Osteoblast (primary cell): ENCODE data around the gene LBH. TPM values are rescaled to one million over a fixed set of nuclear protein-coding genes. Genes with fewer than 3 reads are reported as not detected.
A peak's percentile ranks its signal among the peaks of the same experiment; 100 is the strongest.

Source experiments
- DNase-seq: peaks from one replicate; pipeline ENCODE4 v3.0.0; 2011; ENCODE audit warnings: low spot score, mixed read lengths; ENCODE audit not compliant: insufficient read length; ENCODE audit errors: missing footprints
- H2AFZ ChIP-seq: 2 replicates; pipeline ENCODE4 v1.6.0; 2011; ENCODE audit warnings: mild to moderate bottlenecking, low read length
- H3K27ac ChIP-seq: 2 replicates; pipeline ENCODE4 v1.5.1; 2011; ENCODE audit warnings: mild to moderate bottlenecking, low read depth, low read length, moderate library complexity
- H3K27me3 ChIP-seq: 2 replicates; pipeline ENCODE4 v1.6.0; 2012; ENCODE audit warnings: mild to moderate bottlenecking, control low read depth, inconsistent platforms, low read length, moderate library complexity; ENCODE audit not compliant: insufficient read depth
- H3K36me3 ChIP-seq: 2 replicates; pipeline ENCODE4 v1.5.1; 2011; ENCODE audit warnings: mild to moderate bottlenecking, low read length, control low read depth, moderate library complexity; ENCODE audit not compliant: insufficient read depth
- H3K4me1 ChIP-seq: 2 replicates; pipeline ENCODE4 v1.5.1; 2011; ENCODE audit warnings: mild to moderate bottlenecking, low read length, control low read depth, moderate library complexity; ENCODE audit not compliant: insufficient read depth
- H3K4me2 ChIP-seq: 2 replicates; pipeline ENCODE4 v1.6.0; 2011; ENCODE audit warnings: mild to moderate bottlenecking, low read length; ENCODE audit not compliant: insufficient read depth
- H3K4me3 ChIP-seq: fragments of 200-600 bp; sonication (generic); 3 replicates; pipeline ENCODE4 v1.5.1; 2012; ENCODE audit warnings: mild to moderate bottlenecking, low read length, inconsistent platforms; ENCODE audit not compliant: insufficient read depth
- H3K79me2 ChIP-seq: 2 replicates; pipeline ENCODE4 v1.6.0; 2012; ENCODE audit warnings: mild to moderate bottlenecking, low read length, control low read depth, inconsistent platforms; ENCODE audit not compliant: insufficient read depth
- H3K9me3 ChIP-seq: 2 replicates; pipeline ENCODE4 v1.5.1; 2011; ENCODE audit warnings: low read depth, low read length, control low read depth
- H4K20me1 ChIP-seq: 2 replicates; pipeline ENCODE4 v1.6.0; 2012; ENCODE audit warnings: mild to moderate bottlenecking, low read length, control low read depth; ENCODE audit not compliant: insufficient read depth
- CTCF ChIP-seq: IDR thresholded peaks from 2 replicates; pipeline ENCODE4 v1.5.1; 2011; ENCODE audit warnings: mild to moderate bottlenecking, low read depth, low read length, moderate library complexity; ENCODE audit errors: extremely low read depth
- total RNA-seq: library from RNA; depleted of rRNA; stranded (reverse); fragments of >200 nt; gene quantifications from 2 replicates; pipeline ENCODE4 v1.2.3, GENCODE V29; 2012

The LBH gene
- total RNA-seq, 1 donor = 270 TPM

GRCh38 chr2:30234180-30234971, 3.0 kb downstream of the LBH start:
- Histone ChIP-seq H3K79me2 (peaks cover 13% of the 10 kb centered on the region), H3K36me3 (peaks cover 30% of the 10 kb centered on the region), H3K4me3 (peak overlapping the region; percentile 83), H3K4me2 (peak overlapping the region; percentile 91), H3K27me3 (no peaks in the 10 kb centered on the region), H3K4me1 (peaks cover 40% of the 10 kb centered on the region), H2AFZ (no peak overlapping the region), H4K20me1 (peaks cover 23% of the 10 kb centered on the region), H3K9me3 (no peaks in the 10 kb centered on the region), H3K27ac (peak overlapping the region; percentile 67)
- DNase-seq = peak; percentile 98
- TF ChIP-seq CTCF = no peak

GRCh38 chr2:30235008-30235655, 3.8 kb downstream of the LBH start:
- peak; percentile 89 for DNase-seq
- H3K9me3 ChIP-seq = no peaks in the 10 kb centered on the region
- TF ChIP-seq CTCF = no peak
- no peak overlapping the region for H2AFZ ChIP-seq
- H4K20me1 ChIP-seq = peaks cover 23% of the 10 kb centered on the region
- H3K4me3 ChIP-seq = no peak overlapping the region
- no peaks in the 10 kb centered on the region for H3K27me3 ChIP-seq
- H3K27ac ChIP-seq = peak overlapping the region; percentile 67
- peaks cover 30% of the 10 kb centered on the region for H3K36me3 ChIP-seq
- peak overlapping the region; percentile 91 for H3K4me2 ChIP-seq
- peaks cover 13% of the 10 kb centered on the region for H3K79me2 ChIP-seq
- peaks cover 45% of the 10 kb centered on the region for H3K4me1 ChIP-seq

- Histone ChIP-seq H3K27ac (peak overlapping the region; percentile 67), H4K20me1 (peaks cover 27% of the 10 kb centered on the region), H3K4me2 (no peak overlapping the region), H3K4me3 (no peak overlapping the region), H3K27me3 (no peaks in the 10 kb centered on the region), H3K36me3 (peaks cover 30% of the 10 kb centered on the region), H2AFZ (no peak overlapping the region), H3K4me1 (peaks cover 41% of the 10 kb centered on the region), H3K9me3 (no peaks in the 10 kb centered on the region), H3K79me2 (peaks cover 16% of the 10 kb centered on the region)
- no peak for TF ChIP-seq CTCF
- DNase-seq = no peak
Measured at GRCh38 chr2:30235859-30236535, 4.7 kb downstream of the LBH start.
